Activated CD8-positive, alpha-beta memory T cell treated with anti-CD3 and anti-CD28 coated beads, Interleukin-2, amount 50 U/mL, for 48 hours (primary cell): ENCODE results near the gene TDRD7.

Experiments
- DNase-seq: peaks from one replicate; pipeline ENCODE4 v3.0.0-alpha.2; 2020

TDRD7 gene

DNA sequence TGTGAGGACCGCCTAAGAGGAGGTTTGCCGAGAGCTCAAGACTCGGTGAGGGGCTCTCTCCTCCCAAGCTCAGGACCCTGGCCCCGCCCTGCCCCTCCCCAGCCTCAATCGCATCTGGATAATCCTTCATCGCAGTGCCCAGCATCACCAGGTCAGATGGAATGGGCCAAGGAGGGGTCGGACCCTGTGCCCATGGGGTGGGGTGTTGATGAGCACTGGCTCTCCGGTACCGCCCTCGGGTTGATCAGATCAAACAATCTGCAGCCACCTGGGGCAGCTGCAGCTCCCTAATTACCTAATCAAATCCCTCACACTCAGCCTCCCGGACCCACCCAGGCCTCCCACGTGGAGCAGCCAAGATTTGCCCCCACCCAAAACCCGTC lies 24.4 kb upstream of the TDRD7 start:
- no peak for DNase-seq

DNA sequence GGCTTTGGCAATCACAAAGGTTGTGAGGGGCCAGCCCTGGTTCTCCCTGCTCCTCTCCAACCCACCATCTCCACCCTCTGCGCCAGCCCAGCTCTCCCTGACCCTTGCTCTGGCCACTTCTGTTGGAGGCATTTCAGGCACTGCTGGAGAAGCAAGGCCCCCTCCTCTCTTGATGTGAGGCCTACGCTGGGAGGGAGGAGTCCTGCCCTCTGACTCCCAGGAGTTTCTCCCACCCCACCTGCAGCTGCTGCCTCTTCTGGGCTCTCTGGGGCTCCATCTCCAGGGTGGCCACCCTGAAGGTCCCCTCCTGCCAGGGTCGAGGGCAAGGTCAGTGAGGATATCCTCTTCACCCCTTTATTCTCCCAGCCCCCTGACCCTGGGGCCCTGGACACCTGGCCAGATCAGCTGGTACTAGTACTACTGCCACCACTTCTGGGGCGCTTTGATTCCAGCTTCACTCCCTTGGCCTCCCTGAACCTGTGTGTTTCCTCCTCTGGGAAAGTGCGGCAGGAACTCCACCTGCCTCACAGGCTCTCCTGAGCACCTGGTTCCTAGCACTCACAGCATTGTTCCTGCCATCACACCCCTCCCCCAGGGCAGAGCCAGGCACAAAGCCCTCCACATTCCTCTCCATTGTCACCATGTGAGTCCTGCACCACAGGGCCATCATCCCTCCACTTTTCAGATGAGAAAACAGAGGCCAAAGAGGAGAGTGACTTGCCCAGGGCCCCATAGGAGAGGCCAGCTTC lies 23.8 kb upstream of the TDRD7 start:
- DNase-seq, result no peak

- no peak for DNase-seq
Measured at GRCh38 chr9:97388721-97389238, 23.1 kb upstream of the TDRD7 start.

DNA sequence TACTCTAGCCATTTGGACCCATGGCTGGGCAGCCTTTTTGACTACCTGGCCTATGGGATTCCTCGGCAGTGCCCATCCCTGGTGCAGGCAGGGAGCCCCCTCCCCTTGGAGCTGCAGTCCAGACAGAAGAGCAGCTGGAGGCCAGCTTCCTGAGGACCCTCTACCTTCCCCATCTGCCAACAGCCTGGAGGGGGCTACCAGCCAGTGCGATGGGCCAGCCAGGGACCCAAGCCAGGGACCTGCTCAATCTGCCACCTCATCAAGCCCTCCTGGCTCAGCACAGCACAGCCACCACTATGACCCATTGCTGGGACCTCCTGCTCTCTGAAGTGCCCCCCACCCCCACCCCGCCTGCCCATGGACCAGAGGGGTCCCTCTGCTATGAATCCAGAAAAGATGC lies 22.6 kb upstream of the TDRD7 start:
- no peak for DNase-seq

DNA sequence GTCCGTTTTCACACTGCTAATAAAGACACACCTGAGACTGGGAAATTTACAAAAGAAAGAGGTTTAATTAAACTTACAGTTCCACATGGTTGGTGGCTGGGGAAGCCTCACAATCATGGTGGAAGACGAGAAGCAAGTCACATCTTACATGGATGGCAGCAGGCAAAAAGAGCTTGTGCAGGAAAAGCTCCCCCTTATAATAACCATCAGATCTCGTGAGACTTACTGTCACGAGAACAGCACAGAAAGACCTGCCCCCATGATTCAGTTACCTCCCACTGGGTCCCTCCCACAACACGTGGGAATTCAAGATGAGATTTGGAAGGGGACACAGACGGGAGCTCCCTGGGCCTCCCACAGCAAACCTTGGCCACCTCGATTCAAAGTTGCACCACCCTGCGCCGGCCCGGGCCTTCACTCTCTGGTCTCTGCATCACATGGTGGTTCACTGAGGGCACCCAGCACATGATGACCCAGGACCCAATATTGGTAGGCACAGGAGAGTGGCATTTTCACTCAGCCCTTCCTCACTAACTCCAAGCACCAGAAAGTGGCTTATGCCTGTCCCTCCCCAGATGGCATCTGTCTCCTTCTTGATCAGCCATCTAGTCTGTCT lies 21.0 kb upstream of the TDRD7 start:
- no peak for DNase-seq

DNA sequence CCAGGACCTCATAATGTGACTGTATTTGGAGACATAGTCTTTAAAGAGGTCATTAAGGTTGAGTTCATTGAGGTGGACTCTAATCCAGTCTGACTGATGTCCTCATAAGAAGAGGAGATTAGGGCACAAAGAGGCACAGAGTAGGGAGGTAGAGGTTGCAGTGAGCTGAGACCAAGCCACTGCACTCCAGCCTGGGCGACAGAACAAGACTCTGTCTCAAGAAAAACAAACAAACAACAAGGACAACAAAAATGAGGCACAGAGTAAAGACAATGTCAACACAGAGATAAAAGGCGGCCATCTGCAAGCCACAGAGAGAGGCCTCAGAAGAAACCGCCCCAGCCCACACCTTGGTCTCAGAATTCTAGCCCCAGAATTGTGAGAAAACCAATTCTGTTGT lies 17.0 kb upstream of the TDRD7 start:
- DNase-seq, result no peak

DNA sequence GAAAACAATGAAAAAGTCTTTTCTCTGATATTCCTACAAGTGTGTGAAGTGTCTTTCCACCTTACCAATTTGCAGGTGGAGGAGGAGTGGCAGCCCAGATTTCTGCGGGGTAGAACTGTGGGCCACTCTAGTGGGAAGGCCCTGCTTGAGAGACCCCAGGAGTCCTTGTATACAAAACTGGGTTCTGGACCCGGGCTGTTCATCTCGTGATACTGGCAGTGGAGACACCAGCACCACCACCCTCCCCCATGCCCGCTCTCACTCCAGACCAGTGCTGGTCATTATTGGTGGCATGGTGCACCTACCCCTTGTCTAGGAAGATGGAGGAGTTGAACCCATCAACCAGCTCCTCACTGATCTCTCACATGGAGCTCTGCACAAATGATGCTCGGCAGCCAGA lies 16.2 kb upstream of the TDRD7 start:
- DNase-seq, result no peak

DNA sequence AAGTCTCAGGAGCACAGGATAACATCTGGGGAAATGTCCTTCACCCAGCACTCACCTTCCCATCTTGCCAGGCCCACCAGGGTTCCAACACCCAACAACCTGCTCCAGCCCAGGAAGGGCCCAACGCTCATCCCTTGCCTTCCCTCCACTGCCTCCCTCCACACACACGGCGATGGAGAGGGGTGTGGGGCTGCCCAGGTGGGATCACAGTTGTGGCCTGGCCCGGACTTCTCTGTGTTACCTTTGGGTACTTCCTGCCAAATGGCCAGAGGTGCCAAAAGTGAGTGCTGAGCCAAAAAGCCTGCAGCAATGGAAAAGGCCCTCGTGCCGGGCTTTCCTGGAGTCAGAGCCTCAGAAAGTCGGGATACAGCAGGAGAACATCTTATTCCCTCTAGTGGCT lies 15.6 kb upstream of the TDRD7 start:
- DNase-seq, result no peak

DNA sequence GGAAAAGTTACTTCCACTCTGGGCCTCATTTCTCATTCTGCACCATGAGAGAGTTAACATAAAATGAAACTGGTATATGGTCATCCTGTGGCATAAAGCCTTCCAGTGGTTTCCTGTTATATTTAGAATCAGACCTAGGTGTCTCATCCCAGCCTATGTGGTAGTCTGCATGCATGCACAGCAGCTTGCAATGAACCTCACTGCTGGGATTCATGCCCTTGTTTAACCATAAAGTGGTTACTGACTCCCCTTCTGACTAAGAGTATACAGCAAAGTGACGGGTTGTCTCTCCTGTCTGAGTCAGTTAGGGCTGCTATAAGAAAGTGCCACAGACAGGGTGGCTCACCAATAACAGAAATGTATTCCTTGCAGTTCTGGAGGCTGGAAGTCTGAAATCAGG lies 14.7 kb upstream of the TDRD7 start:
- DNase-seq, result no peak

DNA sequence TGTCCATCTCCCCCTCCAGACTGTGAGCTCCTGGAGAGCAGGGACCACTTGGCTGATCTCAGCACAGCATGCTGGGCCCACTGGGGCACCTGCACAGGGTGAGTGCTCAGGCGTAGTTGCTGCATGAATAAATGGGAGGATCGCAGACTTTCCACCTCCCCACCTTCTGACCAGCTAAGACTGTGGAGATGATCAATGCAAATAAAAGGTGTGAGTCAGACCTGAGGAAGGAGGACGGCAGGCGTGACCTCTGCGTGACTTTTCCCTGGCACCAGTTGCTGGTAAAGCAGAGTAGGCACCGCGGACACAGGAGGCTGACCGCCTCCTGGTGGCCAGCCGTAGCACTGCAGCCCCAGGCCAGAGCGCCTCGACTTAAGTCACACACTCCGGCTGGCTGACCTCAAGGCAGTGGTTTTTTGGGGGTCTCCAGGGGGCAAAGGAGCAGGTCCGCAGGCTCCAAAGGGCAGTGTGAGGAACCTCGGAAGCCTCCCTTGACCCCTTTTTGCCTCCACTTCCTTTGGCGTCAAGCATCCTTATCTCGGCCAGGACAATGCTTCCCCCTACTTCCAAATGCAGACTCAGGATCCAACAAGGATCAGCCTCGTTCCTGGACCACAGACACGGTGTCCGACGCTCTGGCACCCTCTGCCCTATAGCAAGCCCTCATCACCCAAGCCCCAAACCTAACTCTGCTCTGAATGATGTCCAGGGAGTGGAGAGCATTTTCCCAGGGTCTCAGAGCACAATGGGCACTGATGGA lies 12.7 kb upstream of the TDRD7 start:
- DNase-seq, result peak; percentile 89

DNA sequence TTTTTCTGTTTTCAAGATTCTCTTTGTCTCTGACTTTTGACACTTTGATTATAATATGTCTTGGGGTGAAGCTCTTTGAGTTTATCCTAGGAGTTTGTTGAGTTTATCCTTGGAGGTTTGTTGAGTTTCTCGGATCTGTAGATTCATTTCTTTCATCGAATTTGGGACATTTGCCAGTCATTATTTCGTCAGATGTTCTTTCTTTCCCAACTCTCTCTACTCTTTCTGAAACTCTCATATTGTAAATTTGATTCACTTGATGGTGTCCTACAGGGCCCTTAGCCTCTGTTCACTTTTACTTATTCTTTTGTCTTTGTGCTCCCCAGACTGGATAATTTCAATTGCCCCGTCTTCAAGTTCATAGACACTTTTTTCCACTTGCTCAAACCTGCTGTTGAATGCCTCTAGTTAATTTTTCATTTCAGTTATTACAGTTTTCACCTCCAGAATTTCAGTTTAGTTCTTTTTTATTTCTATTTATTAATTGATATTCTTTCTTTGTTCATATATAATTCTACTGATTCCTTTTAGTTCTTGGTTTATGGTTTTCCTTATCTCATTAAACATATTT lies 8.1 kb upstream of the TDRD7 start:
- DNase-seq, result no peak

DNA sequence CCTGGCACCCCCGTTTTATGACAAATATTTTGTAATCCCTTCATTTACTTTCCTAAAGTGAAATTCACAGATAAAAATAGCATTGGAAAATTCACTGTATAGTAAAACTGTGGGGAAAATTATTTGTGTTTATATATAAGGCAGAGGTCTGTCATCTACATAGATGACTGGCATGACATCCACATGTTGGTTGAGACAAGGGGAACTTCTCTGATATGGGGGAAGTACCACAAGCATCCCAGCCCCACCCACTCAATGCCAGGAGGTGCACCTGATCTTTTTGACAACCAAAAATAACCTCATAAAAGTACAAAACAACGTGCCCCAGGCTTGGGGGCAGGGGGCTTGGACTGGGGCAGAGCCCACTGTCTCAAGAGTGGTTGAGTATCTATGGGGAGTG lies 6.3 kb upstream of the TDRD7 start:
- DNase-seq, result no peak

GRCh38 chr9:97406620-97407177 lies 5.2 kb upstream of the TDRD7 start:
- no peak for DNase-seq

DNA sequence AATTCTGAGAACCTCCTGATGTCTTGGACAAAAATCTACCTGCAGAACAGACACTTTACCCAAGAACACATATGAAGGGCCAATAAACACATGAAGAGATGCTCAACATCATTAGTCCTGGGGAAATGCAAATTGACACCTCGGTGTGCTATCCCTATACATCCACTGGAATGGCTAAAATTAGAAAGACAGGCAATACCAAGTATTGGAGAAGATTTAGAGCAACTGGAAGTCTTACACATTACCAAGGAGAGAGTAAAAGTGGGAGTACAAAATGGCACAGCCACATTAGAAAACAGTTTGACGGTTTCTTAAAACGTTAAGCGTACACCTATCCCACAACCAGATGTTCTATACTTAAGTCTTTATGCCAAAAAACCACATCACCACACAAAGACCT lies 3.3 kb upstream of the TDRD7 start:
- no peak for DNase-seq

DNA sequence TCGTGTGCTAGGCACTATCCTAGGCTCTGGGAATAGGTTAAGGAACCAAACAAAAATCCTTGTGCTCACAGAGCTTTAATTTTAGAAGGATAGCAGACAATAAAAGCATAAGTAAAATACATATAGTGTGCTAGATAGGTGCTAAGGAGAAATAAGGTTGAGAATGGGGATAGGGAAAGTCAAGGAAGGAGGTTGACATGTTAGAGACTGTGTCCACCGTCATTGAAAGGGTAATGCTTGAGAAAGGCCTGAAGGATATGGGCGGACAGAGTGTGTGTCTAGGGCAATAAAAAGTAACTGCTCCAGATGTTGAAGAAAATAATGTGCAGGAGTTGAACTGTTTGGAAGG lies 482 bp upstream of the TDRD7 start:
- DNase-seq, result no peak

DNA sequence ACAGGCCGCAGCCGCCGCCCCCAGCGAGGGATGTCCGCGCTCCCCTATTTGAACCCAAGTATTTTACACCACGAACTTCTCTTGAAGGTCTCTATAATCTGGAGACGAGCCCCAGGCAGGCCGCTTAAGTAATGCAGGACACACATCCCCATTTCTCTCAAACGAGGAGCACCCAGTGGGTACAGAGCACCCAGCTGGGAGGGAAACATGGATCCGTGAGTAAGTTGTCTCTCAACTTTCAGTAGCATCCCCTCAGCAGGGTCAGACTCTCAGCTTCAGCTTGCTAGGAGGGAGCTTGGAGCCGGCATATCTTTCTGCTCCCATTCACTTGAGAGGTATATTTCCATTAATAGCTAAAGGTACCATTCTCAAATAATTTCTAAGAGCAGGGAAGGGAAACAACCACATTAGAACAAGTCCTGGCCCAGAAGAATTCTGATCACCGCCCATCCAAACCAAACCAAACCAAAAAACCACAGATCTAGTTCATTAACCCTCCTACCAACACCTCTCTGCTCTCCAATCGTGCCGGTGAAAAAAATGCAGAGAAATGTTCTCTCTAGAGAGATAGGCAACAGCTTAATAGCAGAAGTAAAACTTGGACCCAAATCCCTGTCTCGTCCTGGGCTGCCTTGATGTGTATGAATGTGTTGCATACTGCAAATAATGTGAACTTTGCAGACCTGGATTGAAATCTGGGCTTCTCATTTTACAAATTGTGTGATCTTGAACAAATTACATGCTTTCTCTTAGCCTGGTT lies 910 bp downstream of the TDRD7 start:
- DNase-seq, result no peak

DNA sequence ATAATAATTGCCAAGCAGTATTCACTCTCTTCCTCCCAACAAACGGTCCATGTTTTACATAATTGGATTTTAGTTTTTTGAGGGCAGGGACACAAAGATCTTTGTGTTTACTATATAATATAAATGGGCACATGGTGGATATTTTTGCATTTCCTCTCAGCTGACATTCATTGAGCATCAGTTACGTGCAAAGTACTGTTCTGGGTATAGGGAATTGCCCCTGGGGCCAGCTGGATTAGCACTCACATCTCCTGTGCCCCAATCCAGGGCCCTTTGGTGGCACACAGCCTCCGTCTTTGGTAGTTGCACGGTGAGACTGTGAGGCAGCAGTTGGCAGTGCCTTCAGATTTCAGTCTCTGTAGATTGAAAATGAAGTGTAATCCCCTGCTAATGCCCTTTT lies 1.6 kb downstream of the TDRD7 start:
- no peak for DNase-seq

GRCh38 chr9:97415146-97415545 lies 3.2 kb downstream of the TDRD7 start:
- no peak for DNase-seq

DNA sequence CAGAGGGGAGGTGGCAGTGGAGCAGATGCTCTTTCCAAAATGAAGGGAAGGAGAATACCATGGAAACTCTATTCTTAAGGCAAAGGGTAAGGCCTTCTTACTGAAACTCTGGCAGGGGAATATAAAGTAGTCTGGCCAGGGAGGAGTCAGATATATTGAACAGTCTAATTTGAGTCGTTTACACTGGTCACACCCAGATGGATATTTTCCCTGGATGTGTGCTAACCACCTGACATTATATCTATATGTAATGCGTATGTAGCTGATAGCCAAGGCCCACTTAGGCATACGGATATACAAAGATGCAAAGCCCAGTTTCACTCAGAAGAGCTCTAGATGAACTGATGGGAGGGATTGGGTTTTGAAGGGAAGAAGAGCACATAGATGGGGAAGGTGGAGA lies 7.0 kb downstream of the TDRD7 start:
- DNase-seq, result no peak

- no peak for DNase-seq
Measured at GRCh38 chr9:97419309-97419867, 7.5 kb downstream of the TDRD7 start.

- no peak for DNase-seq
Measured at GRCh38 chr9:97425336-97425972, 13.6 kb downstream of the TDRD7 start.

DNA sequence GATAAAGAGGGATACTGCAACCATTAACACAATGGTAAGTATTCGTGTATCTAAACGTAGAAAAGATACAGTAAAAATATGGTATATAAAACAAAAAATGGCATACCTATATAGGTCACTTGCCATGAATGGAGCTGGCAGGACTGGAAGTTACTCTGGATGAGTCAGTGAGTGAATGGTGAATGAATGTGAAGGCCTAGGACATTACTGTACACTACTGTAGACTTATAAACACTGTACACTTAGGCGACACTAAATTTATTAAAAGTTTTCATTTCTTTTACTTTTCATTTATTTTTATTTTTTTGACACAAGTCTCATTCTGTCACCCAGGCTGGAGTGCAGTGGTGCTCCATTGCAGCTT lies 14.1 kb downstream of the TDRD7 start:
- no peak for DNase-seq
